Motor neuron (in vitro differentiated cells): ENCODE measurements around the gene RTKN. TPM values are rescaled to one million over a fixed set of nuclear protein-coding genes. Genes with fewer than 3 reads are reported as not detected.

Experiments
- ATAC-seq, 8 experiments: fragments of 200-7000 bp; cut with Tn5 transposase; replicated peaks in 6 of 8; 2 replicates each; pipeline ENCODE4 v1.8.0; 2021; ENCODE audit warnings: mild to moderate bottlenecking in 8 of 8, moderate library complexity in 8 of 8
- H3K27ac ChIP-seq, 2 donors: fragments of 250-450 bp; sonication (Bioruptor Pico); 2 replicates each; pipeline ENCODE4 v1.9.0; 2021; ENCODE audit warnings: antibody characterized with exemption in 2 of 2, mild to moderate bottlenecking in 2 of 2, moderate library complexity in 1 of 2
- H3K4me1 ChIP-seq, 2 donors: fragments of 250-450 bp; sonication (Bioruptor Pico); replicated peaks in 1 of 2; 2 replicates each; pipeline ENCODE4 v1.6.1; 2021; ENCODE audit warnings: antibody characterized with exemption in 2 of 2, mild to moderate bottlenecking in 2 of 2, moderate library complexity in 1 of 2
- H3K4me3 ChIP-seq, 5 donors: fragments of 250-450 bp; sonication (Bioruptor Pico); 2 replicates each; pipeline ENCODE4 v1.9.0; 2021; ENCODE audit warnings: antibody characterized with exemption in 5 of 5, mild to moderate bottlenecking in 5 of 5, moderate library complexity in 4 of 5
- WGBS, 10 experiments: fragments of 450-650 bp; shearing (Covaris generic); methylation state at CpG; one replicate each; pipeline ENCODE4 v1.0.0; 2022; 5-methylcytosine and 5-hydroxymethylcytosine counted together
- in situ Hi-C, 9 experiments: fragments of 400-800 bp; cut with MboI; loops; one replicate each; pipeline ENCODE4 v1.15.0; 2021; ENCODE audit warnings: low sequenced_read_pairs in 9 of 9, low pct_unique_long_range_greater_than_20kb in 2 of 9; ENCODE audit not compliant: unreplicated experiment in 9 of 9
- total RNA-seq, 8 experiments: library from RNA; unstranded; fragments of 300-600 nt; gene quantifications; 2 replicates each; pipeline versions ENCODE4 v1.2.3 to v1.2.4, GENCODE V29; 2022

RTKN gene
- total RNA-seq, 8 experiments from 2014 or later, result 1.4 to 33.2 (median 9.7) TPM

DNA sequence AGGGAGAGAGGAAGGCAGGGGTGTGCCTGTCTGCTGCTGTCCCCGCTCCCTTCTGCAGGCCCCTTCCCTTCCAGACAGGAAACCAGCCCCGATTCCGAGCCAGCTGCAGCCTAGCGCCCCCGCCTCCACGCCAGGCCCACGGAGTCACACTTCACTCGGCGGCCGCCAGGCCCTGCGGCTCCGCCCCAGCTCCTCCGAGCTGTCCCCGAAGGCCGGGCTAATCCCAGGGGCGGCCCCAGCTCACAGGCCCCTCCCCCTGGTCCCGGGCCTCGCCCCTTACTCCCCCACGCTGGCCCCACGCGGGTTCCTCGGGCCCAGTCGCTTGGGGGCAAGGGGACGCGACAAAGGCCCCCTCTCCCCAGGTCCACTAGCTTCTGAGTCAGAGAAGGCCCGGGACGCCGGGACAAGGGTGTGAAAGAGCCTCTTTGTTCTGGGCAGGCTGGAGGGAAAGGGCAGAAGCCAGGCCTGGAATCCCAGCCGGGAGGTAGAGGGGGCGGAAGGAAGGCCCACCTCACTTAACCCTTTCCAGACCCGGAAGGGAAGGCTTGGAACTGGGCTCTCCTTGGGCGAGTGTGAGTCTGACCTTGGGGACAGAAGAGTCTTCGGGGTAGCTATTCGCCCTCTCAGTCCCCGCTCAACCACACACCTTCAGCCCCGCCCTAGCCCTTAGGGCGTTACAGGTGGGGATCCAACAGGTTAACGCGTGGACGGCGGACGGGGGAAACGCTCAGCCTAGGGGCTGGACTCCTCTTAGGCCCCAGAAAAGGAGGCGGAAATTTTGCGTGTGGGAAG lies 1.2 kb downstream of the RTKN start:
- ATAC-seq, result peak; percentile 91 to 97 (median 96)
- Histone ChIP-seq H3K4me1 (peaks cover 17 to 18% of the 10 kb centered on the region in 2 donors), H3K27ac (peak overlapping the region in 1 of 2 donors; percentile 5), H3K4me3 (peak overlapping the region; percentile 9 to 32 (median 28))
- 0 to 67% (median 27%) methylated on average over 1 to 3 of the region's 45 CpGs; no CpG with 5 or more reads in 3 of the 10 experiments for WGBS, 10 experiments
- in situ Hi-C loops, result no loop called here

DNA sequence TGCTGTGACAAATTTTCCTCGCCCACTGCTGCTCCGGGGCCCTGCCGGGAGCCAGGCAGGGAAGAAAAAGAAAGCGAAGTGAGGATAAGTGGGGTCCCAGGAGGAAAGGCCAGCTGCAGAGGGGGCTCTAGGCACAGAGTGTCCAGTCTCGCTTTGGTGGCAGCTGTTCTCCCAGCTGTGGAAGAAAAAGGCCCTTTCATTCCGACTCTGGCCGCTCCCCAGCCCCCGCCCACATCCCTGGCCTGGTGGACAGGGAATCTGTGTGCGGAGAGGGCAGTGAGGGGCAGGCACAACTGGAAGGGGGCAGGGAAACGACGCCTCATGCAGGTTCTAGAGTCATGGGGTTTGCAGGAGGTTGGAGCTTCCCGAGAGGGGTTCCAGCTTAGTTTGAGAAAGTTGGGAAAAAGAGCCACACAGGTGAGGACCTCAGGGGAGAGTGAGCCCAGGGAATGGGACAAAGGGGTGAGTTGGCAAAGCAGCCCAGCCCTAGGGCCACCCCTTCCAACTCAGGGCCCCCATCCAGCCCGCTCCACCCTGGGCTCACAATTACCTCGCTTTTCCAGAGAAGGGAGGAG lies 1.8 kb downstream of the RTKN start:
- Histone ChIP-seq H3K4me3 (peak overlapping the region; percentile 9 to 32 (median 28)), H3K4me1 (peaks cover 17 to 18% of the 10 kb centered on the region in 2 donors), H3K27ac (peak overlapping the region in 1 of 2 donors; percentile 5)
- ATAC-seq, result peak; percentile 41 to 68 (median 56)
- 0 to 23% (median 6%) methylated on average over 1 to 8 of the region's 14 CpGs; no CpG with 5 or more reads in 3 of the 10 experiments for WGBS, 10 experiments
- in situ Hi-C loops, result no loop called here

DNA sequence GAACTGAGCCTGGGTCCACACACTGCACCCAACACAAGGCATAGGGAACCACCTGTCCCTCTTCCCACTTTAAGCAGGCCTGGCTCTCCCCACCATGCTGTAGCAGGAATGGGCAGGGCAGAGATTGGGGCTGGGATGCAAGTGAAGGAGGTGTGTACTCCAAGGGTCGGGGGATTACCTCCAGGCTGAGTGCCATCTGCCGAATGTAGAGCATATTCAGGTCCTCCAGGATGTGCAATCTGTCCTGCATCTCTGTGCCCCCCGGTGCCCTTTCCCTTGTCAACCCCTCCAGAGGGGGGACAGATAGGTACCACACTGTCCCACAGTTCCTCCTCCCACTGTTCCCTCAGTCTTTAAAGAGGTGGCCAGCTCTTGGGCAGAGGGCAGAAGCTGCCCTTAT lies 2.4 kb downstream of the RTKN start:
- 13 to 40% (median 18%) methylated on average over 1 to 2 of the region's 3 CpGs; no CpG with 5 or more reads in 7 of the 10 experiments for WGBS, 10 experiments
- H3K4me3 ChIP-seq, result peak overlapping the region in 4 of 5 donors; percentile 16 to 32 (median 29)

DNA sequence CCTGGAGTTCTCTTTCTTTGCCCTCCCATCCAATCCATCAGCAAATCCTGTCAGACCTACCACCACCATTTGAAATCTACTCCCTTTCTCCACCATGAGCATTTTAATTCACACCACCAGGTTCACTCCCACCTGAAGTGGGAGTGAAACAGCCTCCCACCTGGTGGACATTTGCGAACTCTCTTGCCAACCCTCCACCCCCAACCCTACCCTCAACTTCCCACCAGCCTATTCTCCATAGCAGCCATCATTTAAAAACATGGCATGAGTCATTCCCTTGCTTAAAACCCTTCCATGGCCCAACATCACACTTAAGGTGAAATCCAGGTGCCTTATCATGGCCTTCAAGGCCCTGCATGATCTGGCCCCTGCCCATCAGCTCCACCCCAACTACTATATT lies 3.5 kb downstream of the RTKN start:
- in situ Hi-C loops, result no loop called here
- Histone ChIP-seq H3K4me1 (peaks cover 17 to 18% of the 10 kb centered on the region in 2 donors), H3K4me3 (no peak overlapping the region), H3K27ac (no peak overlapping the region)
- WGBS, 10 experiments, result 83 to 100% methylated on average over 1 of the region's 1 CpG; no CpG with 5 or more reads in 8 of the 10 experiments
- ATAC-seq, result no peak

More for the DNA sequence above, 2.4 kb downstream of the RTKN start:
- Histone ChIP-seq H3K4me1 (peaks cover 17 to 18% of the 10 kb centered on the region in 2 donors), H3K27ac (no peak overlapping the region)
- in situ Hi-C loops, result no loop called here
- ATAC-seq, result no peak

DNA sequence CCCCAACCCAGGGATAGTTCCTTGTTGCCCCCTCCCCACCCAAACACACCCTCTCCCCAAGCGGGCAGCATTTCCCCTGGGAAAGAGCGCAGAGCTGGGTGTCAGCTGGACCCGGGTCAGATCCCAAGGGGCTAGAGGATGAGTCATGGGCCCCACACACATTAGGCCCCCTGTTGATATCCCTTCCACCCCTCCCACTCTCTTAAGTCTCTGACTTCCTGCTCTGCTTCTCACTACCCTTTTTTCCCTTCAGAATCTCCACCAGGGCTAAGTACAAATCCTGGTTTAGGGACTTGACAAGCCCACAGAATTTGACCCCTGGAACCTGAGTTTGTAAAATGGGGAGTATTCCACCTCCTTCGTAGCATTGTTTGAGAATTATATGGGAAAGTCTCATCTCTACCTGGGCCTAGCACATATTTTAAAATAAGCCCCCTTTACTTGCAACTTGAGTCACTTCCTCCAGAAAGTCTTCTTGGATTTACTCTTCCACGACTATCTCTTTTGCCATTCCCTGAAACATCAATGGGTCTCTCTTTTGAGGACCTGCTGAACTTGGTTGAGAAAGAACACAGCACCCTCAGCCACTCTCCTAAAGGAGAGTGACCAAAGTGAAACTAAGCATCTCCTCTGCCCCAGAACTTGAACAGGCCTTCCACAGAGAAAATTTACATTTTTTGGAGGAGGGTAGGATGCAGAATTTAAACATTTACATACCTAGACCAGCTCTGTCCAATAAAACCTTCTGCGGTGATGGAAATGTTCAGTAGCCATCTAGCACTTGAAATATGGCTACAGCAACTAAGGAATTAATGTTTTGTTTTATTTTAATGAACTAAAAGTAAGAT lies 4.7 kb downstream of the RTKN start:
- no peak overlapping the region for H3K27ac ChIP-seq

DNA sequence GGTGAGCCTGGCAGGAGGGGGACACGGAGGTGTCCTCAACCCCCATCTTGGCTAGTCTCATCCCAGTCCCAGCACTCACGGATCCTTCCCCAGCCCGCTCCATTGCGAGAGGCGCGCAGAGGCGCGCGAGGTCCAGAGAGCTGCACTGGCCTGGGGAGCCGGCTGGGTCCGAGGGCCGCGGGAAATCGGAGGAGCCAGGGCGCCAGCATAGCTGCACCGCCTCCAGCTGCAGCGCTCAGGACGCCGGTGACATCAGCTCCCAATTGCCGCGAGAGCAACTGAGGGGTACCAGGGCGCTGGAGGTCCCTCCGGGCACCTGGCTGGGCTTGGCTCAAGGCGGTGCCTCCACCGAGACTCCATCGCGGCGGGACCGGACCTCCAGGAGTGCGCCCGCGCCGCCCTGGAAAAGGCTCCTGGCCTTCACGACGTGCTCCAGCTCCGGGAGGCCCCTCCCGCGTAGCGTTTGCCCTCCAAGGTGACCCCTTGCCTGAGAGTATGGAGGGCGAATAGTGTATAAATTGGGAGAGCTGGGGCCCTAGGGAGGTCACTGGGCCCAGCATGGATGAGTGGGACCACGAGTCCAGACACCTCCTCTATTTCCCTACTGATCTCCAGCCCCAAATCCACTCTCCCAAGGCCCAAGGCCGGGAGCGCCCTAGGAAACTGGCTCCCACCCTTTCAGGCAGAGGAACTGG lies 5.5 kb downstream of the RTKN start:
- Histone ChIP-seq H3K27ac (no peak overlapping the region), H3K4me3 (no peak overlapping the region), H3K4me1 (peaks cover 17 to 18% of the 10 kb centered on the region in 2 donors)
- ATAC-seq, result no peak
- in situ Hi-C loops, result no loop called here
- 55 to 100% (median 94%) methylated on average over 1 to 21 of the region's 43 CpGs; no CpG with 5 or more reads in 3 of the 10 experiments for WGBS, 10 experiments

More for the DNA sequence above, 4.7 kb downstream of the RTKN start:
- H3K4me1 ChIP-seq, result peaks cover 17 to 18% of the 10 kb centered on the region in 2 donors
- WGBS, 10 experiments, result 41 to 93% (median 83%) methylated on average over 1 to 3 of the region's 6 CpGs; no CpG with 5 or more reads in 1 of the 10 experiments
- in situ Hi-C loops, result no loop called here
- H3K4me3 ChIP-seq, result no peak overlapping the region
- no peak for ATAC-seq

DNA sequence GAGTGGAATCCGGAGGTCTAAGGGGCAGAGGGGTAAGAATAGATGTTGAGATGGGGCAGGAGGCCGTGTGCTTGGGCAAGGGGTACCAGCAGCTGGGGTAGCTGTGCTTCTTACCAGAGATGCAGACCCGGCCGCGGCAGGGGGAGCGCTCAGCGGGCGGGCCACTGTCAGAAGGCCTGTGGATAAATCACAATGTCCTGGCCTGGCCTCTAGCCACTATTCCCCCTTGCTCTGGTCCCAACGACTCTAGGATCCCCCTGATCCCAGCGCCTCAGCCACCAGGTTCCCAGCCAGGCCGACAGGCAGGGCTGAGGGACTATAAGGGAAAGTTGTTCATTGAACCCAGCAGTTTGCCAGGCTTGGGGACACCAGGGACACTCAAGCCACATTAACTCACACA lies 11.2 kb downstream of the RTKN start:
- Histone ChIP-seq H3K27ac (no peak overlapping the region), H3K4me1 (no peaks in the 10 kb centered on the region), H3K4me3 (no peak overlapping the region)
- in situ Hi-C loops, result no loop called here
- 67 to 91% methylated on average over 1 to 10 of the region's 11 CpGs; no CpG with 5 or more reads in 8 of the 10 experiments for WGBS, 10 experiments
- ATAC-seq, result peak in 1 of 8 experiments; percentile 16

DNA sequence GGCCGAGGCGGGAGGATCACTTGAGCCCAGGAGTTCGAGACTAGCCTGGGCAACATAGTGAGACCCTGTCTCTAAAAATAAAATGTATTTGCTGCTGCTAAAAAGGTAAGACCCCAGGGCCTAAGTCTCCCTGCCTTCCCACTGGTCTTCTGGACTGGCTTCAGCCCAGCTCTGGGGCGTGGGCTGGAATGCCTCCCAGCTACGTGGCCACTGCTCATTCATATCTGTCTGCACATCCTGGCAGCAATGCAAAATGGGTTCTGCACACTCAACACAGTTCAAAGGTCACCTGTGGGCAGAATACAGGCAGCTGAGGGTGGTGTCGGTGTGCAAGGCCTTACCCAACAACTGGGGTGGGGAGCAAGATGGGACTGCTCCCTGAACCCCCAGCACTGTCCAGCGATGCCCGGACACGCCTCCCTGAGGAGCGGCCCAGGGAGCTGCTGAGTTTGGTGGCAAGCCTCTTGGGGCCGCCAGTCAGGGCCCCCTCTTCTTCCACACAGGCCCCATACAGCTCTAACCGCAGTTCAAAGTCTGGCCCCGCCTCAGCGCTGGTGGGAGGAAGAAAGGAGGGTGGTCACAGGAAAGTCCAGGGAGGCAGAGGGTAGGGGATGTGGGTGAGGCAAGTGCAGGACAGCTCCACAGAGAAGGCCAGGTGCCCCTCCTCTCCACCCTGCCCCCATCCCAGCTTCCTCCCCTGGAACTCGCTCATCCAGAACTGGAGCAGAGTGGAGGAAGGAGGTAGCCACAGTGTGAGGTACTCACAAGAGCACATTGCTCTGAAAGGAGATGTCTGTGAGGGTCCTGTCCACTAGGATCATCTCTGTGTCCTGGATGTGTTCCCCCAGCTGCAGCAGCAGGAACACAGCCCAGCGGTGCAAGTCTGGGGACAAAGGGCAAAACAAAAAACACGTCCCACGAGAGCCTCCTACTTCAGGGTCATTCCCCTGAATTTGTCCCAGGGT lies 12.0 kb downstream of the RTKN start:
- no peaks in the 10 kb centered on the region for H3K4me1 ChIP-seq
- 33 to 100% (median 93%) methylated on average over 1 to 12 of the region's 18 CpGs; no CpG with 5 or more reads in 2 of the 10 experiments for WGBS, 10 experiments
- H3K27ac ChIP-seq, result no peak overlapping the region
- in situ Hi-C loops, result no loop called here
- peak in 2 of 8 experiments; percentile 6 to 14 for ATAC-seq
- H3K4me3 ChIP-seq, result no peak overlapping the region

DNA sequence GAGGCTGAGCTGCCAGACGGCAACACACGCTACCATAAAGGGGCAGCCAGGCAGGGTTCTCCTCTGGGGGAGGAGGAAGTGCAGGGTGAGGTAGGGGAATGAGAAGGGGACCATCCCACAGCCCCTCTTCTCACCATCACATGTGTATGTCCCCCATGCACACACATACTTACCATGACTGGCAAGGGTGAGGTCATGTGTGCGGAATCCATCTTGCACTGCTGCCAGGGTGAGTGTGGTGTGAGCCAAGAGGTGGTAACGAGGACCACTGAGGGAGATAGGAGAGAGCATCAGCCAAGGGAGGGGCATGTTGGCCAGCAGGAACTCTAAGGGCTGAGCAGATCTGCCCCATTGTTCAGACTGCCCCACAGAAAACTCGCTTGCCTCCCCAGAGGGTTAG lies 13.1 kb downstream of the RTKN start:
- no peak for ATAC-seq
- 55 to 100% (median 100%) methylated on average over 1 to 3 of the region's 5 CpGs; no CpG with 5 or more reads in 5 of the 10 experiments for WGBS, 10 experiments
- in situ Hi-C loops, result no loop called here
- Histone ChIP-seq H3K4me1 (no peaks in the 10 kb centered on the region), H3K4me3 (no peak overlapping the region), H3K27ac (no peak overlapping the region)

DNA sequence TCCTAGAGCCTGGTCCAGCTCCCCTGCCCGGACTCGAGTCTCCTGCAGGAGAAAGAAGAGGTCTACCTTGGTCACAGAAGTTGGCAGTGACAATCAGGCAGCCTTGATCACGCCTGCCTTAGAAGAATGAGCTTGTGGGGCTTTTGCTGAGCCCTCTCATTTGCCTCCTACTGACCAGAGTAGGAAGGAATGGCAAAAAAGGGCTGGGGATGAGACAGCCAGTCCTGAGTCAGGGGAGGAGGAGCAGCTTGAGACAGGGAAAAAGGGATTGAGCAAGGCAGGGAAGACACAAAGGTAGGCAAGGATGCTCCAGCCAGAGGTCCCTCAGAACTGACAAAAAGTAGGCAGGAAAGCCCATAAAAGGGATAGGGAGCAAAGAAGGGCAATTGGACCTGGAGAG lies 14.2 kb downstream of the RTKN start:
- no peak for ATAC-seq
- no peak overlapping the region for H3K27ac ChIP-seq
- 25 to 86% (median 80%) methylated on average over 1 to 3 of the region's 3 CpGs; no CpG with 5 or more reads in 5 of the 10 experiments for WGBS, 10 experiments
- no peak overlapping the region for H3K4me3 ChIP-seq
- in situ Hi-C loops, result no loop called here
- peaks cover 0 to under 1% of the 10 kb centered on the region in 2 donors for H3K4me1 ChIP-seq

DNA sequence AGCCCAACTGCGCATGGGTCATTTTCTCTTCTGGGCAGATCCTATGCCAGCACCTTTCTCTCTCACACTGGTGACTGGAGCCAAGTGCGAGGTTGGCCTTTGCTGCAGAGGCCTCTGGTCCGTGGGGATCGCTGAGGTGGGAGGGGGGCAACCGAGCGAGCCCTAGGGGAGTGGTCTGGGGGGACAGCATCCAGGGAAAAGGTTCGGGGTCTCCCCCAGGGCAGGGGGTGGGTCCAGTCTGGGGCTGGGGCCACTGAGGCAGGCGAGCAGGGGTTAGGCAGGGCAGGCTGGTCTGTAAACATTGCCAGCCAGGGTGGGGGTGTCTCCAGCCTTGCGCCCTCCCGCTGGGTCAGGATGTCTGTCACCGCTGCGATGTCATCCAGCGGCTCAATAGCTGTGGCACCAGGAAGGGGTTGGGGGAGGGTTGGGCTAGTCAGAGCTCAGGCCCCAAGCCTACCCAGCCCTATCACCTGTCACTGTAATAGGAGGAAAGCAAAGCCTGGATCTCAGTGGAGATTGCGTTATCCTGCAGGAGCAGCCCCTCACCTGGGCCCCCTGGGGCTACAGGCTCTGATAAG lies 15.5 kb downstream of the RTKN start:
- Histone ChIP-seq H3K4me1 (peaks cover 0 to 5% of the 10 kb centered on the region in 2 donors), H3K27ac (no peak overlapping the region), H3K4me3 (no peak overlapping the region)
- no peak for ATAC-seq
- 77 to 100% (median 100%) methylated on average over 1 to 4 of the region's 14 CpGs; no CpG with 5 or more reads in 7 of the 10 experiments for WGBS, 10 experiments
- in situ Hi-C loops, result no loop called here
